Loucy (cell line): Measurements from ENCODE around the gene VCX2.
"Not testable (repeated sequence)": the region's sequence is repeated elsewhere in the genome, so short reads cannot be mapped to it uniquely, and the experiment has no call there.

Experiments
- H2AFZ ChIP-seq: fragments of 200-600 bp; sonication (generic); 2 replicates; pipeline ENCODE4 v1.6.0; 2016; ENCODE audit warnings: antibody characterized with exemption, mild to moderate bottlenecking, low read length, moderate library complexity
- H3F3A ChIP-seq: fragments of 200-600 bp; 2 replicates; pipeline ENCODE4 v1.6.0; 2016; ENCODE audit warnings: antibody characterized with exemption, low read depth, mild to moderate bottlenecking
- H3K27me3 ChIP-seq: fragments of 200-600 bp; sonication (generic); 2 replicates; pipeline ENCODE4 v1.6.1; 2014; ENCODE audit warnings: low read length, mild to moderate bottlenecking; ENCODE audit not compliant: insufficient read depth, poor library complexity, severe bottlenecking
- H3K36me3 ChIP-seq: fragments of 200-600 bp; sonication (generic); 2 replicates; pipeline ENCODE4 v1.6.1; 2016; ENCODE audit warnings: low read length; ENCODE audit not compliant: insufficient read depth
- H3K4me1 ChIP-seq: fragments of 200-600 bp; sonication (generic); 2 replicates; pipeline ENCODE4 v1.5.1; 2014; ENCODE audit warnings: low read length, mild to moderate bottlenecking; ENCODE audit not compliant: insufficient read depth, poor library complexity, severe bottlenecking
- H3K4me2 ChIP-seq: fragments of 200-600 bp; sonication (generic); 2 replicates; pipeline ENCODE4 v1.6.0; 2014; ENCODE audit warnings: antibody characterized with exemption, low read length, low read depth, mild to moderate bottlenecking; ENCODE audit not compliant: poor library complexity, severe bottlenecking
- H3K4me3 ChIP-seq: fragments of 200-600 bp; sonication (generic); 2 replicates; pipeline ENCODE4 v1.5.1; 2014; ENCODE audit warnings: low read length, mild to moderate bottlenecking, mixed read lengths; ENCODE audit not compliant: poor library complexity, severe bottlenecking
- H3K79me2 ChIP-seq: fragments of 200-600 bp; sonication (generic); 2 replicates; pipeline ENCODE4 v1.6.1; 2014; ENCODE audit warnings: low read length; ENCODE audit not compliant: insufficient read depth
- H3K9ac ChIP-seq: fragments of 200-600 bp; sonication (generic); 2 replicates; pipeline ENCODE4 v1.6.0; 2014; ENCODE audit warnings: mild to moderate bottlenecking, low read depth, low read length, moderate library complexity; ENCODE audit not compliant: poor library complexity, severe bottlenecking
- H3K9me2 ChIP-seq: fragments of 200-600 bp; sonication (generic); replicated peaks from 2 replicates; pipeline ENCODE4 v1.6.1; 2016; ENCODE audit warnings: low read depth, low read length, mixed read lengths
- H3K9me3 ChIP-seq: fragments of 200-600 bp; sonication (generic); 2 replicates; pipeline ENCODE4 v1.6.1; 2014; ENCODE audit warnings: mild to moderate bottlenecking, antibody characterized with exemption, low read length, low read depth; ENCODE audit not compliant: insufficient read depth
- H4K20me1 ChIP-seq: fragments of 200-600 bp; sonication (generic); 2 replicates; pipeline ENCODE4 v1.6.0; 2014; ENCODE audit warnings: antibody characterized with exemption, low read length, mild to moderate bottlenecking; ENCODE audit not compliant: insufficient read depth, poor library complexity, severe bottlenecking
- EZH2phosphoT487 ChIP-seq: fragments of 200-600 bp; IDR thresholded peaks from 2 replicates; pipeline ENCODE4 v1.6.1; 2018; ENCODE audit warnings: antibody characterized with exemption, mild to moderate bottlenecking, moderate library complexity, borderline replicate concordance
- TF ChIP-seq, protein P1 (sequence below): fragments of 200-600 bp; sonication (generic); conservative IDR thresholded peaks from 2 replicates; pipeline ENCODE4 v1.5.1; 2014; ENCODE audit warnings: mild to moderate bottlenecking, antibody characterized with exemption, low read length

VCX2 gene

DNA sequence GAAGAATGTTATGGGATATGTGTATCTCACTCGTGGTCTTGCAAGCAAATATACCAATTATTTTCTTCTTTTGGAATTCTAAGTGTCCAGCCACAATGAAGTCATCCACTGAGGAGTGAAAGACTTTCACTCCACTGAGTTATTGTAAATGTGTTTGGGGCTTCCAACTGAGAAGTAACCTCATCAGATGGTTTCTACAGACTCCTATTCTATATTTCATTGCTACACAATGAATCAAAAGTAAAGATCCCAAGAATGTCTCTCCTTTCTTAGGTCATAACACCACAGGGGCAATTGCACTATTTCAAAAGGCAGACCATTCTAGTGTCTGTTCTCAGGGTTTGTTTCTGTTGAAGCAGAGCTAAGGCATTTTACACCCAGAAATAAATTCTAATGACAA lies 12.3 kb upstream of the VCX2 start:
- Histone ChIP-seq H3K9ac (no peak overlapping the region), H3K4me2 (no peak overlapping the region), H3K9me3 (no peaks in the 10 kb centered on the region), H3K36me3 (no peaks in the 10 kb centered on the region), H2AFZ (no peak overlapping the region), H3K9me2 (no peaks in the 10 kb centered on the region), H4K20me1 (no peaks in the 10 kb centered on the region), H3K79me2 (no peaks in the 10 kb centered on the region), H3K4me1 (no peaks in the 10 kb centered on the region), H3K27me3 (no peaks in the 10 kb centered on the region), H3F3A (no peaks in the 10 kb centered on the region), H3K4me3 (no peak overlapping the region)
- no peak for TF ChIP-seq EZH2phosphoT487
- TF ChIP-seq, protein P1, sequence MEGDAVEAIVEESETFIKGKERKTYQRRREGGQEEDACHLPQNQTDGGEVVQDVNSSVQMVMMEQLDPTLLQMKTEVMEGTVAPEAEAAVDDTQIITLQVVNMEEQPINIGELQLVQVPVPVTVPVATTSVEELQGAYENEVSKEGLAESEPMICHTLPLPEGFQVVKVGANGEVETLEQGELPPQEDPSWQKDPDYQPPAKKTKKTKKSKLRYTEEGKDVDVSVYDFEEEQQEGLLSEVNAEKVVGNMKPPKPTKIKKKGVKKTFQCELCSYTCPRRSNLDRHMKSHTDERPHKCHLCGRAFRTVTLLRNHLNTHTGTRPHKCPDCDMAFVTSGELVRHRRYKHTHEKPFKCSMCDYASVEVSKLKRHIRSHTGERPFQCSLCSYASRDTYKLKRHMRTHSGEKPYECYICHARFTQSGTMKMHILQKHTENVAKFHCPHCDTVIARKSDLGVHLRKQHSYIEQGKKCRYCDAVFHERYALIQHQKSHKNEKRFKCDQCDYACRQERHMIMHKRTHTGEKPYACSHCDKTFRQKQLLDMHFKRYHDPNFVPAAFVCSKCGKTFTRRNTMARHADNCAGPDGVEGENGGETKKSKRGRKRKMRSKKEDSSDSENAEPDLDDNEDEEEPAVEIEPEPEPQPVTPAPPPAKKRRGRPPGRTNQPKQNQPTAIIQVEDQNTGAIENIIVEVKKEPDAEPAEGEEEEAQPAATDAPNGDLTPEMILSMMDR, result no peak

DNA sequence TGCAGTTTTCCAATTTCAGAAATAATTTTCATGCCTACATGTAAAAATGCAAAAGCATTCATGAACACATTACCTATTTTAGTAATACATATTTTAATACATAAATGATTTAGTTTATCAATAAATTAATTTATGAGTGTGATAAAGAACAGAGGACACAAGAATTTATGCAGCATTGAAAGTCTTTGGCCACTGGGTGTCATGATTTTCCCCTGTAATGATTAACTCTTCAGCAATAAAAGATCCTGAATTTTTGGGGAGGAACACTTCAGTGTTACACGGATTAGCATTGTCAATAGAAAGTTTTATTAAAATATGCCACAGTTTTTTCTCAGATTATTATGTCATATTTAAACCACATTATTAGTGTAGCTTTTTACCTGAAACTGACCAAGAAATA lies 8.6 kb upstream of the VCX2 start:
- Histone ChIP-seq H4K20me1 (no peaks in the 10 kb centered on the region), H3K79me2 (no peaks in the 10 kb centered on the region), H3K36me3 (no peaks in the 10 kb centered on the region), H3K4me1 (no peaks in the 10 kb centered on the region), H3K9ac (no peak overlapping the region), H2AFZ (no peak overlapping the region), H3F3A (no peaks in the 10 kb centered on the region), H3K4me2 (no peak overlapping the region), H3K9me3 (no peaks in the 10 kb centered on the region), H3K9me2 (no peaks in the 10 kb centered on the region), H3K27me3 (no peaks in the 10 kb centered on the region), H3K4me3 (no peak overlapping the region)
- TF ChIP-seq EZH2phosphoT487, result no peak
- TF ChIP-seq, protein P1, result no peak

DNA sequence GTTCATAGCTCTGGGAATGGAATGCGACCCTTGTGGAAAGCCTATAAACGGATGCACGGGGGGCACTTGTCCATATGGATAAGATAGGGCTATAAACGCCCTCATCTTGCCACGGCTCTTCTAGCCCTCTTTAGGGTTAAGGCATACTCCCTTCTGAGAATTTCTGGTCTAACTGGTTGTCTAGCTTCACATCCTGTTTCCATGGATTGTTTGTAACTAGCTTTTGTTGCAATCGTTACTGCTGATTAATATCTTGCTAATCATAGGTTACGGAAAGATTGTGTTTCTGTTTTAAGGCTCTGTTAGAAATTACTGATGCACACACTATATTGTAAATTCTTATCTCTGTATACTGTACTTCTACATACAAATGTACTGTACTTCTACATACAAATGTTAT lies 17.1 kb downstream of the VCX2 start:
- not testable (repeated sequence) for H2AFZ ChIP-seq, H3K9me2 ChIP-seq, H3K4me3 ChIP-seq, H3K4me1 ChIP-seq, H3K79me2 ChIP-seq, H3K9ac ChIP-seq, H3K27me3 ChIP-seq, H3K9me3 ChIP-seq, H4K20me1 ChIP-seq, H3K36me3 ChIP-seq, H3K4me2 ChIP-seq, H3F3A ChIP-seq

DNA sequence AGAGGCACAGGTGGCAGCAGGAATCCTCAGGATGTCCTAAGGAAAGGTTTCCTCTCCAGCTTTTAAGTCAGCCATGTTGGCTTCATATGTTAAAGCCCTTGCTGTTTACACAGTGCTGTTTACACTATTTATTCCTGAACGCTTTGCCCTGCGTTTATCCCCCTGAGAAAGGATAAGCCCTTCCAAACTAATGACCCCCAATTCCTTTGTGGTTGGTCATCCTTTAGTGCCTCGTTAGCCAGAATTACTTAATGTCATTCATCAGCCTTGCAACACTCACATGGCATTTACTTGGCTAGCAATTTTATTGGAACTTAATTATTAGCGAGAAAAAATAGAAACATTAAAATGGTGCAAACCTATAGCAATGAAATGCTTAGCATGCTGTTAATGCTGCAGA lies 23.8 kb downstream of the VCX2 start:
- Histone ChIP-seq H3K4me3 (no peak overlapping the region), H3K27me3 (no peaks in the 10 kb centered on the region), H3F3A (no peaks in the 10 kb centered on the region), H3K36me3 (no peaks in the 10 kb centered on the region), H4K20me1 (no peaks in the 10 kb centered on the region), H2AFZ (no peak overlapping the region), H3K9ac (no peak overlapping the region), H3K79me2 (no peaks in the 10 kb centered on the region), H3K9me2 (no peaks in the 10 kb centered on the region), H3K4me2 (no peak overlapping the region), H3K9me3 (no peaks in the 10 kb centered on the region), H3K4me1 (no peaks in the 10 kb centered on the region)
- TF ChIP-seq, protein P1, result no peak
- no peak for TF ChIP-seq EZH2phosphoT487
